Psoas muscle (tissue), 8 donors: Measurements from ENCODE around the gene UPK1B. TPM values are rescaled to one million over a fixed set of nuclear protein-coding genes. Genes with fewer than 3 reads are reported as not detected.

Experiments used
- ATAC-seq, 4 donors: fragments of 200-7000 bp; cut with Tn5 transposase; one replicate each; pipeline ENCODE4 v1.9.1; 2020; ENCODE audit warnings: moderate library complexity in 3 of 4, mild to moderate bottlenecking in 2 of 4
- DNase-seq, 2 donors: peaks; one replicate each; pipeline ENCODE4 v3.0.0-alpha.2; 2020
- H3K27ac ChIP-seq: fragments of 200-600 bp; one replicate; pipeline ENCODE4 v1.8.0; 2022
- H3K27me3 ChIP-seq, 3 donors: fragments of 200-600 bp in 1 of 3; one replicate each; pipeline versions ENCODE4 v1.6.1 to v1.8.0; 2013 to 2022; ENCODE audit warnings: low read length in 2 of 3, mild to moderate bottlenecking in 2 of 3, moderate library complexity in 1 of 3; ENCODE audit not compliant: insufficient read depth in 3 of 3
- H3K36me3 ChIP-seq, 2 donors: fragments of 200-600 bp in 1 of 2; one replicate each; pipeline versions ENCODE4 v1.6.1 to v1.8.0; 2013 to 2022; ENCODE audit warnings: low read depth in 1 of 2, mild to moderate bottlenecking in 1 of 2, moderate library complexity in 1 of 2; ENCODE audit not compliant: insufficient read depth in 1 of 2
- H3K4me1 ChIP-seq: fragments of 200-600 bp; one replicate; pipeline ENCODE4 v1.8.0; 2022
- H3K4me3 ChIP-seq: fragments of 200-600 bp; one replicate; pipeline ENCODE4 v1.8.0; 2022; ENCODE audit warnings: mild to moderate bottlenecking
- H3K9me3 ChIP-seq: fragments of 200-600 bp; one replicate; pipeline ENCODE4 v1.8.0; 2022
- WGBS, 3 donors: extraction: QIAGEN DNeasy Blood & Tissue Kit; methylation state at CpG; one replicate each; pipeline versions ENCODE4 v1.1.6 to v1.1.7; 2013; 5-methylcytosine and 5-hydroxymethylcytosine counted together
- intact Hi-C, 2 donors: fragments of 100-400 bp; cut with DNase I; formaldehyde crosslinking; loops; one replicate each; pipeline versions ENCODE4 v1.11.0 to v1.14.2; 2022
- polyA plus RNA-seq, 3 donors: library from polyadenylated mRNA; stranded (reverse); fragments of 200-250 nt; gene quantifications; one replicate each; pipeline ENCODE4 v1.2.3, GENCODE V29; 2013
- total RNA-seq, 4 donors: library from RNA; stranded (reverse); fragmentation: NEBNext Ultra II Directional in 2 of 4; extraction: Animal tissue kit (Norgen Biotek cat#: 25700) in 2 of 4; gene quantifications; one replicate each; pipeline versions ENCODE4 v1.2.1 to v1.2.4, GENCODE V29; 2021 to 2023
- TF ChIP-seq, protein P1 (sequence below): fragments of 200-600 bp; IDR thresholded peaks from one replicate; pipeline ENCODE4 v1.8.0; 2022; ENCODE audit warnings: antibody characterized with exemption
- donor health status: healthy with polysubstance abuse.
- donor health status: DM: no; HTN: no; CAD: no; lungs with moderate emphysema.
- donor health status: Bipolar disorder and iron deficiency.
- donor health status: healthy.
- donor health status: DM: yes; HTN: yes; CAD: no.
- donor health status: DM: no; HTN: no; CAD: no.
- donor health status: DM: no; HTN: no; CAD: no.
- donor health status: DM: yes; HTN: yes; CAD: no.

UPK1B gene
- total and polyA plus RNA-seq, 7 donors: 0.03 to 0.06 (median 0.05) TPM; not detected in 4

- no peaks in the 10 kb centered on the region for H3K9me3 ChIP-seq
- intact Hi-C loops: no loop called here
- no peaks in the 10 kb centered on the region for H3K27me3 ChIP-seq
- H3K4me3 ChIP-seq: no peak overlapping the region
- H3K27ac ChIP-seq: no peak overlapping the region
- no peaks in the 10 kb centered on the region for H3K36me3 ChIP-seq
- TF ChIP-seq, protein P1, sequence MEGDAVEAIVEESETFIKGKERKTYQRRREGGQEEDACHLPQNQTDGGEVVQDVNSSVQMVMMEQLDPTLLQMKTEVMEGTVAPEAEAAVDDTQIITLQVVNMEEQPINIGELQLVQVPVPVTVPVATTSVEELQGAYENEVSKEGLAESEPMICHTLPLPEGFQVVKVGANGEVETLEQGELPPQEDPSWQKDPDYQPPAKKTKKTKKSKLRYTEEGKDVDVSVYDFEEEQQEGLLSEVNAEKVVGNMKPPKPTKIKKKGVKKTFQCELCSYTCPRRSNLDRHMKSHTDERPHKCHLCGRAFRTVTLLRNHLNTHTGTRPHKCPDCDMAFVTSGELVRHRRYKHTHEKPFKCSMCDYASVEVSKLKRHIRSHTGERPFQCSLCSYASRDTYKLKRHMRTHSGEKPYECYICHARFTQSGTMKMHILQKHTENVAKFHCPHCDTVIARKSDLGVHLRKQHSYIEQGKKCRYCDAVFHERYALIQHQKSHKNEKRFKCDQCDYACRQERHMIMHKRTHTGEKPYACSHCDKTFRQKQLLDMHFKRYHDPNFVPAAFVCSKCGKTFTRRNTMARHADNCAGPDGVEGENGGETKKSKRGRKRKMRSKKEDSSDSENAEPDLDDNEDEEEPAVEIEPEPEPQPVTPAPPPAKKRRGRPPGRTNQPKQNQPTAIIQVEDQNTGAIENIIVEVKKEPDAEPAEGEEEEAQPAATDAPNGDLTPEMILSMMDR: no peak
- no peak for ATAC-seq
- 59 to 69% (median 63%) methylated on average over 9 of the region's 9 CpGs for WGBS, 3 donors
- DNase-seq: no peak
- H3K4me1 ChIP-seq: no peaks in the 10 kb centered on the region
Measured at GRCh38 chr3:119184111-119184510, 10.7 kb downstream of the UPK1B start.

- no peak overlapping the region for H3K27ac ChIP-seq
- no peaks in the 10 kb centered on the region for H3K4me1 ChIP-seq
- WGBS, 3 donors: 83 to 88% (median 88%) methylated on average over 7 of the region's 7 CpGs
- H3K27me3 ChIP-seq: no peaks in the 10 kb centered on the region
- H3K4me3 ChIP-seq: no peak overlapping the region
- TF ChIP-seq, protein P1: no peak
- H3K9me3 ChIP-seq: no peaks in the 10 kb centered on the region
- no peak for ATAC-seq
- intact Hi-C loops: no loop called here
- no peaks in the 10 kb centered on the region for H3K36me3 ChIP-seq
- no peak for DNase-seq
Measured at GRCh38 chr3:119184796-119185570, 11.6 kb downstream of the UPK1B start.

DNA sequence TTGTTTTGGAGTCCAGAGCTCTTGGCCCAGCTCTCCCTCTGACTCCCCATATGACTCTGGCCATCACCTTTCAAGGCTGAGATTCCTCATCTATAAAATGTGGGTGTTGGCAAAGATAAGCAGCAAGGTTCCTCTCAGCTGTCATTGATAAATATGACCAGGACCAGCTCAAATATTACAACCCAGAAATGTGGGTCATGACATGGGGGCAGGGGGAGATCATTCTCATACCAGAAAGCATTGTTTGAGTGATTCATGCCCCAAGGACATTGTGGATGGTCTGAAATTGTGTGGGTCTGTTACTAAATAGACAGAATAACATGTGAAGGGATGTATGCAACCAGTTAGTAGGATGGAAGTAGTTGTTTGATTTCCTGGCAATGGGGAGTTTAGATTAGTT lies 13.9 kb downstream of the UPK1B start:
- intact Hi-C loops: no loop called here
- Histone ChIP-seq H3K9me3 (no peaks in the 10 kb centered on the region), H3K27me3 (no peaks in the 10 kb centered on the region), H3K4me3 (no peak overlapping the region), H3K36me3 (no peaks in the 10 kb centered on the region), H3K27ac (no peak overlapping the region), H3K4me1 (no peaks in the 10 kb centered on the region)
- DNase-seq: no peak
- ATAC-seq: no peak
- TF ChIP-seq, protein P1: no peak

- no peak for DNase-seq
- TF ChIP-seq, protein P1: no peak
- Histone ChIP-seq H3K9me3 (no peaks in the 10 kb centered on the region), H3K4me3 (no peak overlapping the region), H3K27ac (no peak overlapping the region), H3K4me1 (no peaks in the 10 kb centered on the region), H3K36me3 (no peaks in the 10 kb centered on the region), H3K27me3 (no peaks in the 10 kb centered on the region)
- no peak for ATAC-seq
- intact Hi-C loops: no loop called here
- 76 to 84% (median 83%) methylated on average over 1 of the region's 1 CpG for WGBS, 3 donors
Measured at GRCh38 chr3:119191800-119192199, 18.4 kb downstream of the UPK1B start.
